ENCODE data around the gene ZFR. TPM values are rescaled to one million over a fixed set of nuclear protein-coding genes. Genes with fewer than 3 reads are reported as not detected.
"Not testable (repeated sequence)": the region's sequence is repeated elsewhere in the genome, so short reads cannot be mapped to it uniquely, and the experiment has no call there.

The ZFR gene
- total RNA-seq, 1 donor from 2014 or later = 77.1 TPM

DNA sequence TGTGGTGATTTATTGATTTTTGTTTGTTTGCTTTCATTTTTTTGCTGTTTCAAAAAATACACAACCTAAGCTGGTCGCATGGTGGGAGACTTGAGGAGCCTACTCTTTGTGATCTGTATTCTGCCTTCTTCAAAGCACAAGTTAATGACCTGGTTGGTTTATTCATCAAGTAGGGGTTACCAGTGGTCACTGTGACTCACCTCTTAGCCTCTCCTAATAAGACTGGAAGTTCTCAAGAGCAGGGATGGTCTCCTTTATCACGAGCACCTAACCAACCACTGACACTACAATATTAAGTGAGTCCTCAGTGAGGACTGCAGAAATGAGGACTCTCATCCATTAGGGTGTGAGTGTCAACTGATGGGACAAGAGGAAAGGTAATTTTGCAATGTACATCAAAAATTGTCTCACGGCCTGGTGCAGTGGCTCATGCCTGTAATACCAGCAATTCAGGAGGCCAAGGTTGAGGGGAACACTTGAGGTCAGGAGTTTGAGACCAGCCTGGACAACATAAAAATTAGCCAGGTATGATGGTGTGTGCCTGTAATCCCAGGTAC, 118.2 kb downstream of the ZFR start:
- H3K9me3 Mint-ChIP-seq (ENCODE audit: low read depth) = peaks cover 6% of the 10 kb centered on the region
- TF ChIP-seq, protein P1, sequence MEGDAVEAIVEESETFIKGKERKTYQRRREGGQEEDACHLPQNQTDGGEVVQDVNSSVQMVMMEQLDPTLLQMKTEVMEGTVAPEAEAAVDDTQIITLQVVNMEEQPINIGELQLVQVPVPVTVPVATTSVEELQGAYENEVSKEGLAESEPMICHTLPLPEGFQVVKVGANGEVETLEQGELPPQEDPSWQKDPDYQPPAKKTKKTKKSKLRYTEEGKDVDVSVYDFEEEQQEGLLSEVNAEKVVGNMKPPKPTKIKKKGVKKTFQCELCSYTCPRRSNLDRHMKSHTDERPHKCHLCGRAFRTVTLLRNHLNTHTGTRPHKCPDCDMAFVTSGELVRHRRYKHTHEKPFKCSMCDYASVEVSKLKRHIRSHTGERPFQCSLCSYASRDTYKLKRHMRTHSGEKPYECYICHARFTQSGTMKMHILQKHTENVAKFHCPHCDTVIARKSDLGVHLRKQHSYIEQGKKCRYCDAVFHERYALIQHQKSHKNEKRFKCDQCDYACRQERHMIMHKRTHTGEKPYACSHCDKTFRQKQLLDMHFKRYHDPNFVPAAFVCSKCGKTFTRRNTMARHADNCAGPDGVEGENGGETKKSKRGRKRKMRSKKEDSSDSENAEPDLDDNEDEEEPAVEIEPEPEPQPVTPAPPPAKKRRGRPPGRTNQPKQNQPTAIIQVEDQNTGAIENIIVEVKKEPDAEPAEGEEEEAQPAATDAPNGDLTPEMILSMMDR (IDR thresholded peaks at IDR 0.05) = no peak
- peaks cover 12% of the 10 kb centered on the region for H3K4me1 Mint-ChIP-seq (ENCODE audit: low read depth)
- peaks cover 5% of the 10 kb centered on the region for H3K36me3 Mint-ChIP-seq (ENCODE audit: low read depth)
- H3K27me3 Mint-ChIP-seq (ENCODE audit: low read depth) = no peaks in the 10 kb centered on the region
- no peak overlapping the region for H3K27ac Mint-ChIP-seq (ENCODE audit: unreplicated experiment)
- no peak for DNase-seq (ENCODE audit: low spot score)
- no peak overlapping the region for H3K4me3 Mint-ChIP-seq (ENCODE audit: unreplicated experiment)

DNA sequence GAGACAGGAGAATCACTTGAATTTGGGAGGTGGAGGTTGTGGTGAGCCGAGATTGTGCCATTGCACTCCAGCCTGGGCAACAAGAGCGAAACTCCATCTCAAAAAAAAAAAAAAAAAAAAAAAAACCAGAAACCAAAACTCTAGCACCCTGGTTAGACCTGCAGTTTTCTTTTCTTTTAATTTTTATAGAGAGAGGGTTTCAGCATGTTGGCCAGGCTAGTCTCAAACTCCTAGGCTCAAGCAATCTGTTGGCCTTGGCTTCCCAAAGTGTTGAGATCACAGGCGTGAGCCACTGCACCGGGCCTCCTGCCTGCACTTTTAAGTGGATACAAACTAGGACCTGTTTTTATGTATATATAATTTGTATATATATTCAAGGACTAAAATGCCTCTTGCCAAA, 118.9 kb downstream of the ZFR start:
- DNase-seq (ENCODE audit: low spot score) = no peak
- Mint-ChIP-seq H3K27me3 (ENCODE audit: low read depth) (no peaks in the 10 kb centered on the region), H3K4me3 (ENCODE audit: unreplicated experiment) (no peak overlapping the region), H3K27ac (ENCODE audit: unreplicated experiment) (no peak overlapping the region), H3K36me3 (ENCODE audit: low read depth) (peaks cover 5% of the 10 kb centered on the region), H3K9me3 (ENCODE audit: low read depth) (peaks cover 6% of the 10 kb centered on the region), H3K4me1 (ENCODE audit: low read depth) (peaks cover 12% of the 10 kb centered on the region)
- TF ChIP-seq, protein P1 (IDR thresholded peaks at IDR 0.05) = no peak

GRCh38 chr5:32325062-32325461, 119.5 kb downstream of the ZFR start:
- Mint-ChIP-seq H3K9me3 (ENCODE audit: low read depth) (peaks cover 6% of the 10 kb centered on the region), H3K27me3 (ENCODE audit: low read depth) (no peaks in the 10 kb centered on the region), H3K36me3 (ENCODE audit: low read depth) (peaks cover 5% of the 10 kb centered on the region), H3K27ac (ENCODE audit: unreplicated experiment) (peak overlapping the region; percentile 86), H3K4me3 (ENCODE audit: unreplicated experiment) (peak overlapping the region; percentile 52), H3K4me1 (ENCODE audit: low read depth) (peaks cover 12% of the 10 kb centered on the region)
- DNase-seq (ENCODE audit: low spot score) = no peak
- TF ChIP-seq, protein P1 (IDR thresholded peaks at IDR 0.05) = no peak

DNA sequence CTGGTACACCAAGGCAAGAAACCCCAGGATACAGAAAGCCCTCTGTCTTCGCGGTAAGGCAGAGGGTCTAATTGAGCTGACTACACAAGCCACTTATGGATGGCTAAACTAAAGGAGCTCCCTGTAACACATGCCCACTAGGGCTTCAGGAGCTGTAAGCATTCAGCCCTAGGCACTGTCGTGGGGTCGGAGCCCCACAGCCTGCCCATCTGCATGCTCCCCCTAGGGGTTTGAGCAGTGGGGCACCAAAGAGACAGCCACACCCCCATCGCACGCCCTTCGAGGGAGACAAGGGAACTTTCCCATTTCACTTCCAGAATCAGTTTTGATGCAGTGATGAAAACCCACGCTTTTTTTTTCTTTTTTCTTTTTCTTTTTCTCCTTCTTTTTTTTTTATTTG, 120.8 kb downstream of the ZFR start:
- TF ChIP-seq, protein P1 (IDR thresholded peaks at IDR 0.05) = no peak
- Mint-ChIP-seq H3K4me1 (ENCODE audit: low read depth) (peaks cover 10% of the 10 kb centered on the region), H3K4me3 (ENCODE audit: unreplicated experiment) (no peak overlapping the region), H3K9me3 (ENCODE audit: low read depth) (peaks cover 6% of the 10 kb centered on the region), H3K27ac (ENCODE audit: unreplicated experiment) (no peak overlapping the region), H3K27me3 (ENCODE audit: low read depth) (no peaks in the 10 kb centered on the region), H3K36me3 (ENCODE audit: low read depth) (peaks cover 5% of the 10 kb centered on the region)
- DNase-seq (ENCODE audit: low spot score) = no peak

GRCh38 chr5:32322882-32323281, 121.7 kb downstream of the ZFR start:
- H3K36me3 Mint-ChIP-seq (ENCODE audit: low read depth) = peaks cover 5% of the 10 kb centered on the region
- H3K27me3 Mint-ChIP-seq (ENCODE audit: low read depth) = no peaks in the 10 kb centered on the region
- TF ChIP-seq, protein P1 (IDR thresholded peaks at IDR 0.05) = no peak
- H3K9me3 Mint-ChIP-seq (ENCODE audit: low read depth) = peaks cover 6% of the 10 kb centered on the region
- H3K4me1 Mint-ChIP-seq (ENCODE audit: low read depth) = peaks cover 10% of the 10 kb centered on the region
- no peak overlapping the region for H3K4me3 Mint-ChIP-seq (ENCODE audit: unreplicated experiment)
- DNase-seq (ENCODE audit: low spot score) = no peak
- no peak overlapping the region for H3K27ac Mint-ChIP-seq (ENCODE audit: unreplicated experiment)

GRCh38 chr5:32321787-32322186, 122.8 kb downstream of the ZFR start:
- peaks cover 13% of the 10 kb centered on the region for H3K4me1 Mint-ChIP-seq (ENCODE audit: low read depth)
- H3K36me3 Mint-ChIP-seq (ENCODE audit: low read depth) = not testable (repeated sequence)

More at GRCh38 chr5:32321787-32322186, 122.8 kb downstream of the ZFR start:
- H3K4me3 Mint-ChIP-seq (ENCODE audit: unreplicated experiment); H3K27me3 Mint-ChIP-seq (ENCODE audit: low read depth); H3K27ac Mint-ChIP-seq (ENCODE audit: unreplicated experiment); DNase-seq (ENCODE audit: low spot score); H3K9me3 Mint-ChIP-seq (ENCODE audit: low read depth): not testable (repeated sequence)

Data from chondrocyte (in vitro differentiated cells).